ENCODE measurements around the gene IL2RG.

Gene IL2RG

GRCh38 chrX:71111141-71111843 lies at the start of gene IL2RG:
Gene IL2RG (minus strand): TSS chrX:71111577. CDS start chrX:71111539, 38 bp downstream.
- intact Hi-C loops (cut with micrococcal nuclease) = no loop called here
- Mint-ChIP-seq H3K4me3 (peak within 1 kb of the TSS; percentile 77), H3K27me3 (no peaks in the 10 kb centered on the region), H3K27ac (peak within 1 kb of the TSS; percentile 88), H3K9me3 (no peaks in the 10 kb centered on the region), H3K4me1 (ENCODE audit: low read depth) (peaks cover 66% of the 10 kb centered on the region), H3K36me3 (ENCODE audit: low read depth) (peaks cover 35% of the 10 kb centered on the region)

- peaks cover 28% of the 10 kb centered on the region for H3K4me1 Mint-ChIP-seq (ENCODE audit: low read depth)
- H3K27ac Mint-ChIP-seq = no peak overlapping the region
- intact Hi-C loops (cut with micrococcal nuclease) = no loop called here
- no peak overlapping the region for H3K4me3 Mint-ChIP-seq
- H3K27me3 Mint-ChIP-seq = no peaks in the 10 kb centered on the region
- peaks cover 47% of the 10 kb centered on the region for H3K36me3 Mint-ChIP-seq (ENCODE audit: low read depth)
- no peaks in the 10 kb centered on the region for H3K9me3 Mint-ChIP-seq
Observed at GRCh38 chrX:71160475-71160874, 49.1 kb upstream of the IL2RG start.

GRCh38 chrX:71159335-71159734 lies 48.0 kb upstream of the IL2RG start:
- Mint-ChIP-seq H3K4me3 (no peak overlapping the region), H3K27me3 (no peaks in the 10 kb centered on the region), H3K9me3 (no peaks in the 10 kb centered on the region), H3K4me1 (ENCODE audit: low read depth) (peaks cover 38% of the 10 kb centered on the region), H3K36me3 (ENCODE audit: low read depth) (peaks cover 46% of the 10 kb centered on the region), H3K27ac (no peak overlapping the region)
- intact Hi-C loops (cut with micrococcal nuclease) = no loop called here

GRCh38 chrX:71158603-71159002 lies 47.2 kb upstream of the IL2RG start:
- Mint-ChIP-seq H3K4me3 (no peak overlapping the region), H3K36me3 (ENCODE audit: low read depth) (peaks cover 44% of the 10 kb centered on the region), H3K9me3 (no peaks in the 10 kb centered on the region), H3K27me3 (no peaks in the 10 kb centered on the region), H3K27ac (peak overlapping the region; percentile 16), H3K4me1 (ENCODE audit: low read depth) (peaks cover 36% of the 10 kb centered on the region)
- intact Hi-C loops (cut with micrococcal nuclease) = no loop called here

- Mint-ChIP-seq H3K36me3 (ENCODE audit: low read depth) (peaks cover 43% of the 10 kb centered on the region), H3K4me3 (no peak overlapping the region), H3K27me3 (no peaks in the 10 kb centered on the region), H3K27ac (peak overlapping the region; percentile 38), H3K9me3 (no peaks in the 10 kb centered on the region), H3K4me1 (ENCODE audit: low read depth) (peaks cover 52% of the 10 kb centered on the region)
- intact Hi-C loops (cut with micrococcal nuclease) = no loop called here
Observed at GRCh38 chrX:71154641-71155040, 43.3 kb upstream of the IL2RG start.

- H3K27ac Mint-ChIP-seq = peak overlapping the region; percentile 38
- H3K4me3 Mint-ChIP-seq = no peak overlapping the region
- H3K9me3 Mint-ChIP-seq = no peaks in the 10 kb centered on the region
- peaks cover 52% of the 10 kb centered on the region for H3K4me1 Mint-ChIP-seq (ENCODE audit: low read depth)
- peaks cover 41% of the 10 kb centered on the region for H3K36me3 Mint-ChIP-seq (ENCODE audit: low read depth)
- H3K27me3 Mint-ChIP-seq = no peaks in the 10 kb centered on the region
- intact Hi-C loops (cut with micrococcal nuclease) = no loop called here
Observed at GRCh38 chrX:71154196-71154595, 42.8 kb upstream of the IL2RG start.

DNA sequence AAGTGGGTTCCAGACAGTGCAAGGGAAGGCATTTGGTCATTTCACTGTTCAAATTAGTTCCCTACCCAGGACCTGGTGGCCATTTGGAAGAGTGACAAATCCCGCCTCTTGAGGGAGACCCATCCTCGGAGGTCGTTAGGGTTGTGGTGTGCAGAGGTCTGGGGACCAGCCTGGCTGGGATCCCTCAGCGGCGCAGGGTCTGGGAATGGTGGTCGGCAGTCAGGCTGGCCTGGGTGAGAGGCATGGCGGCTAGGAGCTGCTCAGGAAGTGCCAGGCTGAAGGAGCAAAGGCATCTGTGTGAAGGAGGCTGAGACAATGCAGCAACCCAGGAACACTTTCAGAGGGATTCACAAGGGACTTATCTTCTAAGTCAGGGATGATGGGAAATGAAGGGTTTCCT lies 40.0 kb upstream of the IL2RG start:
- H3K27ac Mint-ChIP-seq = peak overlapping the region; percentile 30
- H3K27me3 Mint-ChIP-seq = no peaks in the 10 kb centered on the region
- intact Hi-C loops (cut with micrococcal nuclease) = no loop called here
- no peak overlapping the region for H3K4me3 Mint-ChIP-seq
- H3K36me3 Mint-ChIP-seq (ENCODE audit: low read depth) = peaks cover 29% of the 10 kb centered on the region
- no peaks in the 10 kb centered on the region for H3K9me3 Mint-ChIP-seq
- peaks cover 67% of the 10 kb centered on the region for H3K4me1 Mint-ChIP-seq (ENCODE audit: low read depth)

DNA sequence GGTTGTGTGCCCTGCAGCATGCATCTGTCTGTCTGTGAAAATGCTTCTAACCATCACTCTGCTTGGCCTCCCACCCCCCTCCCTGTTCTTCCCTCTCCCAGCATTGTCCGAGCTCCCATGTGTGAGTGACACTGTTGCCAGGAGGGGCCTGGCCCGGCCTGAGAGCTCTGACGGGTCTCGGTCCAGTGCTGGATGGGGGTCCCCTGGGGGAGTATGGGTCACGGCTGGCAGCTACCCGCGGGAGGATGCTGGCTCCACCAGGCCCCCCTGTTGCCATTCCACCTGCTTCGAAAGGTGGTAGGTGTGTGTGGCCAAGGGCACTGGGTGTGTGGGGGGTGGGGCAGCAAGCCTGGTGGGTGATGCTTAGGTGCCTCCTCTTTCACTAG lies 36.9 kb upstream of the IL2RG start:
- peaks cover 70% of the 10 kb centered on the region for H3K4me1 Mint-ChIP-seq (ENCODE audit: low read depth)
- H3K36me3 Mint-ChIP-seq (ENCODE audit: low read depth) = peaks cover 15% of the 10 kb centered on the region
- H3K27ac Mint-ChIP-seq = no peak overlapping the region
- no peaks in the 10 kb centered on the region for H3K27me3 Mint-ChIP-seq
- intact Hi-C loops (cut with micrococcal nuclease) = no loop called here
- H3K9me3 Mint-ChIP-seq = no peaks in the 10 kb centered on the region
- no peak overlapping the region for H3K4me3 Mint-ChIP-seq

- Mint-ChIP-seq H3K9me3 (no peaks in the 10 kb centered on the region), H3K27ac (peak overlapping the region; percentile 53), H3K4me3 (no peak overlapping the region), H3K4me1 (ENCODE audit: low read depth) (peaks cover 67% of the 10 kb centered on the region), H3K36me3 (ENCODE audit: low read depth) (peaks cover 15% of the 10 kb centered on the region), H3K27me3 (no peaks in the 10 kb centered on the region)
- intact Hi-C loops (cut with micrococcal nuclease) = no loop called here
Observed at GRCh38 chrX:71147496-71148277, 36.3 kb upstream of the IL2RG start.

DNA sequence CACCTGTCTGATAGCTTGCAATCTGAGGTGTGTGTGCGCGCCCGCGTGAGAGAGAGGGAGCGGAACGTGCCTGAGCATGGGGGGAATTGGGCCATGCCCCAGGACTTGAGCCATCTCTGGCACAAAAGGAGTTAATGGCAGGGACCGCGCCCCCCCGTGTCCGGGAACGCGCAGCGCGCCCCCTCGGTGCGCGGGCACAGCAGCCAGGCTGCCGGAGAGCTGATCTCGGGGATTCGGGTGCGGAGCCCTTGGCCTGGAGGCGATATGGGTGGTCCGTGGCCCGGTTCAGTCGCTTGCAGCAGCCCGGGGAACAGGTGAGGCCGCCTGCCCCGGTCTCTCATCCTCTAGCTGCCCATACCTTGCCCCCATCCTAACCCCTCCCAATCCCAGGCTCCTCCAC lies 33.3 kb upstream of the IL2RG start, which contains the start of gene NLGN3:
TSS of gene NLGN3 (plus strand) at position 191 of the 400 bp plus-strand sequence. CDS start 2,909 bp downstream, outside the sequence.
- Mint-ChIP-seq H3K27me3 (no peaks in the 10 kb centered on the region), H3K4me3 (no peak within 1 kb of the TSS), H3K4me1 (ENCODE audit: low read depth) (peaks cover 50% of the 10 kb centered on the region), H3K9me3 (no peaks in the 10 kb centered on the region), H3K36me3 (ENCODE audit: low read depth) (peaks cover 37% of the 10 kb centered on the region), H3K27ac (peak within 1 kb of the TSS; percentile 73)
- intact Hi-C loops (cut with micrococcal nuclease) = no loop called here

DNA sequence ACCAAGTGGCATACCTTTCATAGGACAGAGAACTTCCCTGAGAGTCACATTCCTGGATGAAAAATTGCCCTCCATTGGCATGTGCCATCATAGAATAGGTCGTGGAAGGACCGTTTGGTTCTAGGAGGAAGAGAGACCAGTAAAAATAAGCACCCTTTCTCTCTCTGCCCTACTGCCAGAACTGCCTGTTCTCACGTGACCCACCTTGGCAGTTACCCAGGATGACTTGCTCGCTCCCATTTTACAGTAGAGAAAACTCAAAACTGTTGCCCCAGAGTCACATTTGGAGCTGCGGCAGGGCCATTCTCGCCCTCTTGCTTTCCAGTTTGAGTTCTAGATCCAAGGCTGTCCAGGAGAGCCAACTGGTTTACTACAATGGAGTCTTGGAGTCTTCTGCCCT lies 32.1 kb upstream of the IL2RG start:
- Mint-ChIP-seq H3K9me3 (no peaks in the 10 kb centered on the region), H3K4me1 (ENCODE audit: low read depth) (peaks cover 50% of the 10 kb centered on the region), H3K27ac (peak overlapping the region; percentile 73), H3K27me3 (no peaks in the 10 kb centered on the region), H3K4me3 (no peak overlapping the region), H3K36me3 (ENCODE audit: low read depth) (peaks cover 48% of the 10 kb centered on the region)
- intact Hi-C loops (cut with micrococcal nuclease) = no loop called here

DNA sequence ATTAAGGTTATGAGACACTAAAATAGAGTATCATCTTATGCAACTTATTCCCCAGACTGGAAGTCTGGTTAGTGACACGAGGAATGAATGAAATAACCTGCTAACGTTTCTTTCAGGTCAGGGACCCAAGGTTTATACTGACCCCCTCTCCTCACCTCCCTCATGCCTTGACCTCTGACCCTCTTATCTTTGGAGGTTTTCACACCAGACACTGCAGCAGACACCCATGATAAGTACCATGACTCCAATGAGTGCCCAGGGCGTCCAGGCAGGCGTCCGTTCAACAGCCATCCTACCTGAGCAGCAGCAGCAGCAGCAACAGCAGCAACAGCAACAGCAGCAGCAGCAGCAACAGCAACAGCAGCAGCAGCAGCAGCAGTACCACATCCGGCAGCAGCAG lies 29.1 kb upstream of the IL2RG start:
- Mint-ChIP-seq H3K27ac (no peak overlapping the region), H3K36me3 (ENCODE audit: low read depth) (peaks cover 79% of the 10 kb centered on the region), H3K4me3 (no peak overlapping the region), H3K4me1 (ENCODE audit: low read depth) (peaks cover 33% of the 10 kb centered on the region), H3K9me3 (no peaks in the 10 kb centered on the region), H3K27me3 (no peaks in the 10 kb centered on the region)
- intact Hi-C loops (cut with micrococcal nuclease) = no loop called here

DNA sequence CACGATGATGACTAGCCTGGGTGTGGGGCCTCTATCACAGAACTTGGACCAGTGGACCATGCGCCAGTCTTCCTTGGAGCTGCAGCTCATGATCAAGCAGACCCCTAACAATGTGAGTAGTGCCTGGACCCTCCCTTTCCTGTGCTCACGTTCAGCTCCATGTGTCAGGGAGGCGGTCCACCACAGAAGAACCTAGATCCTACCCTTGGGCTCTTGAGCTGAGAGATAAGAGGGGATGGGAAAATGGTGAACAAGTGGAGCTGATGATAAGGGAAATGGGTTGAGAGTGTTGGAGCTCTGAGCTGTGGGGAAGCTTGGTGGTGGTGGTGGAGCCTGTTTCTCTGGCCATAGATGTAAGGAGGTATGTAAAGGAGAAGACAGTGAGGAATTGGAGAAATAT lies 20.1 kb upstream of the IL2RG start:
- H3K27me3 Mint-ChIP-seq = no peaks in the 10 kb centered on the region
- no peaks in the 10 kb centered on the region for H3K9me3 Mint-ChIP-seq
- intact Hi-C loops (cut with micrococcal nuclease) = no loop called here
- no peak overlapping the region for H3K4me3 Mint-ChIP-seq
- peaks cover 24% of the 10 kb centered on the region for H3K4me1 Mint-ChIP-seq (ENCODE audit: low read depth)
- H3K27ac Mint-ChIP-seq = no peak overlapping the region
- peaks cover 100% of the 10 kb centered on the region for H3K36me3 Mint-ChIP-seq (ENCODE audit: low read depth)

GRCh38 chrX:71128915-71129765 lies 17.8 kb upstream of the IL2RG start:
- Mint-ChIP-seq H3K4me3 (no peak overlapping the region), H3K36me3 (ENCODE audit: low read depth) (peaks cover 100% of the 10 kb centered on the region), H3K27me3 (no peaks in the 10 kb centered on the region), H3K4me1 (ENCODE audit: low read depth) (peaks cover 30% of the 10 kb centered on the region), H3K27ac (peak overlapping the region; percentile 67), H3K9me3 (no peaks in the 10 kb centered on the region)
- intact Hi-C loops (cut with micrococcal nuclease) = loop anchor here (1.0 to 5.0 kb wide), 3 partner anchors 31 to 159 kb away; no protein-coding TSS in a partner anchor
